HG03469 (cell line): ENCODE results near the gene RFX2.
"Not testable (repeated sequence)": the region's sequence is repeated elsewhere in the genome, so short reads cannot be mapped to it uniquely, and the experiment has no call there.

Source experiments
- ATAC-seq: cut with Tn5 transposase; IDR thresholded peaks from one replicate; pipeline ENCODE4 v1.9.1; 2021; ENCODE audit warnings: mild to moderate bottlenecking, moderate library complexity, moderate number of reproducible peaks; ENCODE audit not compliant: unreplicated experiment

Gene RFX2

GRCh38 chr19:6110360-6110977, at the start of gene RFX2:
Gene RFX2, minus strand, starts transcription at chr19:6110500. Its CDS starts 63,004 bp downstream, at chr19:6047496.
- ATAC-seq: peak; percentile 85

GRCh38 chr19:6156033-6156432, 45.7 kb upstream of the RFX2 start:
- no peak for ATAC-seq

- no peak for ATAC-seq
These were observed 40.0 kb upstream of the RFX2 start for GRCh38 chr19:6150289-6150688.

- no peak for ATAC-seq
These were observed 30.9 kb upstream of the RFX2 start for GRCh38 chr19:6141217-6141616.

GRCh38 chr19:6138511-6138910, 28.2 kb upstream of the RFX2 start:
- ATAC-seq: no peak

GRCh38 chr19:6138066-6138465, 27.8 kb upstream of the RFX2 start:
- no peak for ATAC-seq

GRCh38 chr19:6133231-6133630, 22.9 kb upstream of the RFX2 start:
- ATAC-seq: no peak

- ATAC-seq: no peak
These were observed 22.2 kb upstream of the RFX2 start for GRCh38 chr19:6132482-6132881.

GRCh38 chr19:6127716-6128335, 17.5 kb upstream of the RFX2 start:
- ATAC-seq: no peak

- no peak for ATAC-seq
These were observed 16.2 kb upstream of the RFX2 start for GRCh38 chr19:6126335-6126974.

GRCh38 chr19:6125571-6125989, 15.3 kb upstream of the RFX2 start:
- ATAC-seq: no peak

- ATAC-seq: no peak
These were observed 8.7 kb upstream of the RFX2 start for GRCh38 chr19:6119031-6119430.

GRCh38 chr19:6118043-6118442, 7.7 kb upstream of the RFX2 start:
- ATAC-seq: no peak

- ATAC-seq: no peak
These were observed 7.2 kb upstream of the RFX2 start for GRCh38 chr19:6117534-6117933.

- no peak for ATAC-seq
These were observed 6.6 kb upstream of the RFX2 start for GRCh38 chr19:6116749-6117430.

GRCh38 chr19:6115992-6116391, 5.7 kb upstream of the RFX2 start:
- ATAC-seq: no peak

GRCh38 chr19:6113616-6114188, 3.4 kb upstream of the RFX2 start:
- no peak for ATAC-seq

- no peak for ATAC-seq
These were observed 353 bp downstream of the RFX2 start for GRCh38 chr19:6109947-6110346.

GRCh38 chr19:6108721-6109633, 1.3 kb downstream of the RFX2 start:
- no peak for ATAC-seq

- not testable (repeated sequence) for ATAC-seq
These were observed 3.5 kb downstream of the RFX2 start for GRCh38 chr19:6106643-6107294.
